ENCODE results near the gene KLHL26.

Gene KLHL26

GRCh38 chr19:18684642-18684993 lies 47.8 kb downstream of the KLHL26 start:
- no peak for DNase-seq (ENCODE audit: low read depth in 1 of 2, low spot score in 1 of 2)

- no peak for DNase-seq (ENCODE audit: low read depth in 1 of 2, low spot score in 1 of 2)
These were observed 48.9 kb downstream of the KLHL26 start for GRCh38 chr19:18685597-18686190.

- no peak for DNase-seq (ENCODE audit: low read depth in 1 of 2, low spot score in 1 of 2)
These were observed 51.1 kb downstream of the KLHL26 start for GRCh38 chr19:18687740-18688465.

DNA sequence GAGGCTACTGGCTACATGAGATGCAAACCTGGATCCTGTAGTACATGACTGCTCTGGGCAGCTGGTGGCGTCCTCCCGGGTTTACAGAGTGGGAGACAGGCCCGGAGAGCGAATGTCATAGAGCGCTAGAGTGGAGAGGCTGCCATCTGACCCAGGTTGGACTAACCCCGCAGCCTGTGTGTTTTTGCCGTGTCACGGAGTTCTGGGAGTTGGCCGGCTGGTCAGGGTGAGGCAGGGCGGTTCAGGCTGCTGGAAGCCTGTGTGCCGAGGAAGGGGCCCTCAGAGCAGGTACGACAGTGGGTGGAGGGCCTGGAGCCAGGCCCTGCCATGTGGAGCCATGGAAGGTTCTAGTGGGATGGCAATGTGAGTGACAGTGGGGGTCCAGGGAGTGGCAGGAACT lies 59.2 kb downstream of the KLHL26 start:
- no peak for DNase-seq (ENCODE audit: low read depth in 1 of 2, low spot score in 1 of 2)

GRCh38 chr19:18697680-18698079 lies 60.9 kb downstream of the KLHL26 start:
- DNase-seq (ENCODE audit: low read depth in 1 of 2, low spot score in 1 of 2): no peak

DNA sequence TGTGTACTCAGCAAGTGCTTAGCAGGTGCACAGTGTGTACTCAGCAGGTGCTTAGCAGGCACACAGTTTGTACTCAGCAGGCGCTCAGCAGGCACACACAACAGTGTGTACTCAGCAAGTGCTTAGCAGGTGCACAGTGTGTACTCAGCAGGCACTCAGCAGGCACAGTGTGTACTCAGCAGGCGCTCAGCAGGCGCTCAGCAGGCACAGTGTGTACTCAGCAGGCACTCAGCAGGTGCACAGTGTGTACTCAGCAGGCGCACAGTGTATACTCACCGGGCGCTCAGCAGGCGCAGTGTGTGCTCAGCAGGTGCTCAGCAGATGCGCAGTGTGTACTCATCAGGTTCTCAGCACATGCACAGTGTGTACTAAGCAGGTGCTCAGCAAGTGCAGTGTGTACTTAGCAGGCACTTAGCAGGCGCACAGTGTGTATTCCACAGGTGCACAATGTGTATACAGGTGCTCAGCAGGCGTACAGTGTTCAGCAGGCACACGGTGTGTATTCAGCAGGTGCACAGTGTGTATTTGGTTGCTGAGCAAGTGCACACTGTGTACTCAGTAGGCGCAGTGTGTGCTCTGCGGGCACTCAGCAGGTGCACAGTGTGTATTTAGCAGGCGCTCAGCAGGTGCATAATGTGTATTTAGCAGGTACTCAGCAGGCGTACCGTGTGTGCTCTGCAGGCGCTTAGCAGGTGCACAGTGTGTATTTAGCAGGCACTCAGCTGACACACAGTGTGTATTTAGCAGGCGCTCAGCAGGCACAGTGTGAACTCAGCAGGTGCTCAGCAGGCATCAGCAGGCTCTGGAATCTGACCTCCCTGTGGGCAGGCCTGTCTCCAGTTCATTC lies 61.7 kb downstream of the KLHL26 start:
- DNase-seq (ENCODE audit: low read depth in 1 of 2, low spot score in 1 of 2): no peak

- no peak for DNase-seq (ENCODE audit: low read depth in 1 of 2, low spot score in 1 of 2)
These were observed 62.7 kb downstream of the KLHL26 start for GRCh38 chr19:18699403-18700054.

GRCh38 chr19:18700501-18701249 lies 63.8 kb downstream of the KLHL26 start:
- peak; percentile 48 to 54 for DNase-seq (ENCODE audit: low read depth in 1 of 2, low spot score in 1 of 2)

- no peak for DNase-seq (ENCODE audit: low read depth in 1 of 2, low spot score in 1 of 2)
These were observed 64.4 kb downstream of the KLHL26 start for GRCh38 chr19:18701250-18701608.

- DNase-seq (ENCODE audit: low read depth in 1 of 2, low spot score in 1 of 2): no peak
These were observed 67.2 kb downstream of the KLHL26 start for GRCh38 chr19:18704054-18704453.

- DNase-seq (ENCODE audit: low read depth in 1 of 2, low spot score in 1 of 2): no peak
These were observed 68.1 kb downstream of the KLHL26 start for GRCh38 chr19:18704971-18705370.

DNA sequence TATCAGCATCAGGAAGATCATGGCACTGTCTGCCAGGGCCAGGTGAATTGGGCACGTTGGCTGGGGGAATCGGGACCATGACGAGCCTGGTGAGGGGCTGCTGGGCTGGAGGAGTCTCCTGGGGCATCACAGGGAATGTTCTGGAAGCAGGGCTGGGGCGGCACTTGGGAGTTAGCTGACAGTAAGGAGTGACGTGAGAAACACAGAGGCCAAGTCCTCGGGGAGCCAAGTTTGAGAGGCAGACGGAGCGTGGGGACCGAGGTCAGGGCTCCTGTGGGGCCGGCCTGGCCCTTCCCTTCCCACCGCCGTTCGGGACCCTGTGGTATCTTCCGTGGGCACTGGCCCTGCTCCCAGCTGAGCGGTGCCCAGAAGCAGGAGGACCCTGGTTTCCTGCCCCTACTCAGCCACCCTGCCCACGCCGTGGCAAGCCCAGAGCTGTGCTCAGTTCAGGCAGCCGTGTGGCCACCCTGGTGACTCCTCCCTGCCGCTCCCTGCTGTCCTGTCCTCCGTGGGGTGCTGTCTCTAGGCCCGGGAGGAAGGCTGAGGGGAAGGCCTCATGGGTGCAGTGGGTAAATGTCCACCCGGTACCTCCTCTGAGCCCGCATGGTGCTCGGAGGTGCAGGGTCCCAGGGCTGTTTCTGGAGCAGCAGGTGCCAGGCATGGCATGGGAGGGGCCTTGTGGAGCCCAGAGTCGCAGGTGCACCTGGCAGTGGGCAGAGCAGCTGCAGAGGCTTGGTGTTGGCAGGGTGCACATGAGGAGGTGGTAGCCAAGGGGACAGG lies 71.8 kb downstream of the KLHL26 start:
- no peak for DNase-seq (ENCODE audit: low read depth in 1 of 2, low spot score in 1 of 2)

DNA sequence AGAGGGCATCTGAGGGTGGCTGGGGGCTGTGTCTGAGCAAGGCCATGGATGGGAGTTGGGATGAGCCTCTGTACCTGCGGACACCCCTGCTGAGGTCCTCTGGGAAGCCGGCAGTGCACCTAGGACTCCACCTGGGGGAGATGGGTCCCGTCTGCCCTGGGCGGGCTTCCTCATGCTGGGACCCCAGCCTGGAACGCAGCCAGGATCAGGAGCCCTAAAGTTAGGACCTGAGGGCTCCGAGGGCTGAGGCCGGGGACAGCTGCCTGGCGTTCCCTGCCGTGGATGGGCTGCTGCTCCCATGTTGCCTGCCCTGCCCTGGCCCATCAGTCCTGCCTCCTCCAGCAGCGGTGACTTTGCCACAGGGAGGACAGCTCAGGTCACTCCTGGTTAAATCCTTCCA lies 72.7 kb downstream of the KLHL26 start:
- DNase-seq (ENCODE audit: low read depth in 1 of 2, low spot score in 1 of 2): no peak

- DNase-seq (ENCODE audit: low read depth in 1 of 2, low spot score in 1 of 2): no peak
These were observed 73.4 kb downstream of the KLHL26 start for GRCh38 chr19:18710186-18710585.

DNA sequence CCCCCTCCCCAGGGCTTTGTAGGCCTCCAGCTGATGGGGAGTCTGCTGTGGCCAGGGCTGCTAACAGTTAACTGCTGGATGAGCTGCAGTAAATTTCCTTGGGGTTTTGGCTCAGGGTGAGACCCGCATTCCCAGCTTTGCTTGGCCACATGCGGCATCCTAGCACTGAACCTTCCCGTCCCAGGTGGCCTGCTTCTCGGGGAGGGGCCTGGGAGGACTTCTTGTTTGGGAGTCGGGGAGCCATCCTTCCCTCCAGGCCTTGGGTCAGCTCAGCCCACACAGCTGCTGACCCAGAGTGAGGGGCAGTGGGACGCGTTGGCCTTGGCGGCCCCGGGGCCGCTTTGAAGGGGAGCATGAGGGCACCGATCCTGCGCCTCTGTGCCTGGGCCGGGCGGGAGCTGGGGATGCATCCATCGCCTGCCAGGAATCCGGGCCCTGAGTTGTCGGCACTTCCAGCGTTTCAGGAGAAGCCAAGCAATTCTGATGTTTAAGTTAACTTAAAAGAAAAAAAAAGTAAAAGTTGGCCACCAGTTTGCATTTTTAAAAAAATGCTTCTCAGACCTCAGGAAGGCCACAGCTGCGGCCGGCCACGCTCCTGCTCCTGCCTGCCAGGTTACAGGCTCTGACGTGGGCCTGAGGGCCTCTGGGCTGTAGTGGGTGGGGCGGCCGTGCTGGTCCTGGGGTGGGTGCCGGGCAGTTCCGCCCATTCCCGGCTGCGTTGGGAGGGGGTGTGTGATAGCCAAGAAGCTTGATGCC lies 74.3 kb downstream of the KLHL26 start:
- DNase-seq (ENCODE audit: low read depth in 1 of 2, low spot score in 1 of 2): no peak

DNA sequence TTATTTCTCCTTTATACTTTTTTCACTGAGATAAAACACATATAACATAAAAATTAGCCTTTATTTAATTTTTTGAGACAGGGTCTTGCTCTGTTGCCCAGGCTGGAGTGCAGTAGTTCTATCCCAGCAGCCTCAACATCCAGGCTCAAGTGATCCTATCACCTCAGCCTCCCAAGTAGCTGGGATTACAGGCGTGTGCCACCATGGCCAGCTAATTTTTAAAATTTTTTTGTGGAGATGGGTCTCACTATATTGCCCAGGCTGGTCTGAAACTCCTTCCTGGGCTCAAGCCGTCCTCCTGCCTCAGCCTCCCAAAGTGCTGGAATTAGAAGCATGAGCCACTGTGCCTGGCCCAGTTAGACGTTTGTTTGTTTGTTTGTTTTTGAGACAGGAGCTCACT lies 75.1 kb downstream of the KLHL26 start:
- DNase-seq (ENCODE audit: low read depth in 1 of 2, low spot score in 1 of 2): no peak

- no peak for DNase-seq (ENCODE audit: low read depth in 1 of 2, low spot score in 1 of 2)
These were observed 76.2 kb downstream of the KLHL26 start for GRCh38 chr19:18712981-18713380.

DNA sequence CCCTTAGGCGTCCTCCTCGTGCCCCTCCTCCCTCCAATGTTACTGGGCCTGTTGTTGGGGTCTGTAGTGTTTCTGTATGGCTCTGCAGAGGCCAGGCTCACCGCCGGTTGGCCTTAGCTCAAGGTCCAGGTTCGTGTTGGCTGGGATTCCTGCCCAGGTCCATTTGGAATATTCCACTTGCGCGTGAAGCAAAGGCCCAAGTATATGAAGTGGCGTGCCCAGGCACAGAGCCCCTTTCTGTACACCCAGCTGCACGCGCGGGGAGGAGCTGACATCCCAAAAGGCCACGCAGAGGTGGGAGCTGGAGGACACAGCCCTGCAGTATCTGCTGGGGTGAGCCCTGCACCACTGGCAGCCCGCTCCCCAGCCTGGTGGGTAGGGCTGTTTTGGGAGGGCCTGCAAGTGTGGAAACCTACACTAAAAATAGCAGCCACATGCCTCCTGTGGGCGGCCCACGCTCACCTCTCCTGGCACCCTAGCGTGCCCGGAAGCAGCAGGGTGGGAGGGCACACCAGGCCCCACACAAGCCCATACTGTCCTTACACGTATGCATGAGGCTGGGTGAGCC lies 76.8 kb downstream of the KLHL26 start:
- no peak for DNase-seq (ENCODE audit: low read depth in 1 of 2, low spot score in 1 of 2)

DNA sequence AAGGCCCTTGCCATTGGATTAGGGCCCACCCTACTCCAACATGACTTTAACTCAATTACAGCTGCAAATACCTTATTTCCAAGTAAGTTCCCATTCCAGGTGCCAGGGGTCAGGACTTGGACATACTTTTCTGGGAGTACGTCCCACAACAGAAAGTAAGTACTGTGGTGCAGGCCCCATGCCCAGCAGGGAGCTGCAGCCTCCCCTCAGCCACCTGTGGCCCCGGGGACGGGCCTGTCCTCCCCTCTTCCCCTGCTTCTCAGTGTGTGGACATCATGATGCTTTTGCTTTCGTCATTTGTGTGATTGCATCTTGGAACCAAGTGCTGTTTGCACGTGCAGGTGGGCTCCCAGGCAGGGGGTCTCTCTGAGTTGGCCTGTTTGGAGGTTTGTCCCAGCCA lies 78.6 kb downstream of the KLHL26 start:
- no peak for DNase-seq (ENCODE audit: low read depth in 1 of 2, low spot score in 1 of 2)
